Amniotic epithelial cell (primary cell): ENCODE measurements around the gene KCNF1.
A peak's percentile ranks its signal among the peaks of the same experiment; 100 is the strongest.

Experiments
- DNase-seq: peaks from one replicate; pipeline ENCODE4 v3.0.0-alpha.2; 2010; ENCODE audit warnings: low read depth

Gene KCNF1

GRCh38 chr2:10947005-10947440 is 35.3 kb downstream of the KCNF1 start:
- peak; percentile 17 for DNase-seq

GRCh38 chr2:10947446-10948187 is 35.9 kb downstream of the KCNF1 start:
- DNase-seq = no peak

- no peak for DNase-seq
Measured at GRCh38 chr2:10948188-10948564, 36.4 kb downstream of the KCNF1 start.

- DNase-seq = no peak
Measured at GRCh38 chr2:10948606-10949230, 37.0 kb downstream of the KCNF1 start.

- no peak for DNase-seq
Measured at GRCh38 chr2:10949835-10950234, 38.1 kb downstream of the KCNF1 start.

- peak; percentile 3 for DNase-seq
Measured at GRCh38 chr2:10951558-10952414, 40.1 kb downstream of the KCNF1 start.

- DNase-seq = no peak
Measured at GRCh38 chr2:10954416-10954815, 42.7 kb downstream of the KCNF1 start.

- DNase-seq = no peak
Measured at GRCh38 chr2:10954856-10955818, 43.4 kb downstream of the KCNF1 start.

GRCh38 chr2:10956006-10956790 is 44.5 kb downstream of the KCNF1 start:
- DNase-seq = no peak

- no peak for DNase-seq
Measured at GRCh38 chr2:10957391-10957790, 45.7 kb downstream of the KCNF1 start.

GRCh38 chr2:10958452-10958851 is 46.7 kb downstream of the KCNF1 start:
- peak; percentile 14 for DNase-seq

- no peak for DNase-seq
Measured at GRCh38 chr2:10960606-10961489, 49.1 kb downstream of the KCNF1 start.

GRCh38 chr2:10961490-10961875 is 49.7 kb downstream of the KCNF1 start:
- DNase-seq = no peak

- DNase-seq = no peak
Measured at GRCh38 chr2:10962004-10962403, 50.3 kb downstream of the KCNF1 start.

GRCh38 chr2:10963155-10963554 is 51.4 kb downstream of the KCNF1 start:
- no peak for DNase-seq
